Calu3 (cell line): ENCODE measurements around the gene PTPRO. TPM values are rescaled to one million over a fixed set of nuclear protein-coding genes. Genes with fewer than 3 reads are reported as not detected.

Experiments
- BruUV-seq: library from RNA; stranded (reverse); fragments of 400-500 nt; replicated peaks from 2 replicates; lab custom pipeline; 2021; lab: Mats Ljungman, UMichigan
- CTCF ChIA-PET: fragments of 300-600 bp; sonication (Branson Sonifier 250); formaldehyde crosslinking; loops from one replicate; lab custom pipeline; 2022; ENCODE audit warnings: antibody characterized with exemption; lab: Charles Lee
- DNase-seq: peaks from one replicate; pipeline ENCODE4 v3.0.0; 2022
- H3K27ac Mint-ChIP-seq: one replicate; pipeline ENCODE4 v1.8.0; 2022; ENCODE audit warnings: mixed read lengths; ENCODE audit not compliant: unreplicated experiment
- H3K27me3 Mint-ChIP-seq: one replicate; pipeline ENCODE4 v1.8.0; 2022; ENCODE audit warnings: mixed read lengths; ENCODE audit not compliant: unreplicated experiment
- H3K36me3 Mint-ChIP-seq: one replicate; pipeline ENCODE4 v1.8.0; 2022; ENCODE audit warnings: mild to moderate bottlenecking, moderate library complexity, mixed read lengths; ENCODE audit not compliant: insufficient read depth, unreplicated experiment
- H3K4me1 Mint-ChIP-seq: one replicate; pipeline ENCODE4 v1.8.0; 2022; ENCODE audit warnings: mild to moderate bottlenecking, low read depth, mixed read lengths; ENCODE audit not compliant: unreplicated experiment
- H3K4me3 Mint-ChIP-seq: one replicate; pipeline ENCODE4 v1.8.0; 2022; ENCODE audit warnings: mild to moderate bottlenecking, low read depth, moderate library complexity, mixed read lengths; ENCODE audit not compliant: unreplicated experiment
- H3K9me3 Mint-ChIP-seq: one replicate; pipeline ENCODE4 v1.8.0; 2022; ENCODE audit warnings: low read depth, mixed read lengths; ENCODE audit not compliant: unreplicated experiment
- CTCF ChIP-seq: fragments of 200-600 bp; IDR thresholded peaks from one replicate; pipeline ENCODE4 v1.8.0; 2022; ENCODE audit warnings: antibody characterized with exemption; ENCODE audit not compliant: unreplicated experiment
- intact Hi-C: fragments of 100-400 bp; cut with micrococcal nuclease; formaldehyde crosslinking; loops from one replicate; pipeline ENCODE4 v1.10.0; 2022; ENCODE audit not compliant: unreplicated experiment
- total RNA-seq: library from RNA; stranded (reverse); gene quantifications from 2 replicates; pipeline ENCODE4 v1.2.3, GENCODE V29; 2022

Gene PTPRO
- total RNA-seq, 1 experiment from 2014 or later: not detected

- no peaks in the 10 kb centered on the region for H3K36me3 Mint-ChIP-seq
- intact Hi-C loops: no loop called here
- CTCF ChIA-PET: no interaction called here
- BruUV-seq: no TSS peak
- no peak for DNase-seq
- H3K27ac Mint-ChIP-seq: no peak overlapping the region
- H3K27me3 Mint-ChIP-seq: no peaks in the 10 kb centered on the region
- H3K9me3 Mint-ChIP-seq: no peaks in the 10 kb centered on the region
- peaks cover 14% of the 10 kb centered on the region for H3K4me1 Mint-ChIP-seq
- H3K4me3 Mint-ChIP-seq: no peak overlapping the region
- TF ChIP-seq CTCF: no peak
These were observed 13.7 kb downstream of the PTPRO start for GRCh38 chr12:15335959-15336358.

GRCh38 chr12:15336768-15337553, 14.7 kb downstream of the PTPRO start:
- CTCF ChIA-PET: no interaction called here
- H3K27me3 Mint-ChIP-seq: no peaks in the 10 kb centered on the region
- TF ChIP-seq CTCF: no peak
- H3K4me3 Mint-ChIP-seq: no peak overlapping the region
- no peak for DNase-seq
- H3K4me1 Mint-ChIP-seq: peaks cover 14% of the 10 kb centered on the region
- no TSS peak for BruUV-seq
- intact Hi-C loops: no loop called here
- H3K36me3 Mint-ChIP-seq: no peaks in the 10 kb centered on the region
- no peaks in the 10 kb centered on the region for H3K9me3 Mint-ChIP-seq
- no peak overlapping the region for H3K27ac Mint-ChIP-seq

GRCh38 chr12:15341371-15341770, 19.1 kb downstream of the PTPRO start:
- CTCF ChIA-PET: interaction anchor here (0.5 kb wide), 1 partner anchor 590 kb away, joined by 3 read pairs; no protein-coding TSS in a partner anchor
- Mint-ChIP-seq H3K4me1 (peaks cover 19% of the 10 kb centered on the region), H3K9me3 (no peaks in the 10 kb centered on the region), H3K4me3 (no peak overlapping the region), H3K27me3 (no peaks in the 10 kb centered on the region), H3K36me3 (no peaks in the 10 kb centered on the region), H3K27ac (no peak overlapping the region)
- no peak for TF ChIP-seq CTCF
- BruUV-seq: no TSS peak
- DNase-seq: no peak
- intact Hi-C loops: no loop called here

- Mint-ChIP-seq H3K9me3 (no peaks in the 10 kb centered on the region), H3K4me1 (peaks cover 16% of the 10 kb centered on the region), H3K27ac (no peak overlapping the region), H3K27me3 (no peaks in the 10 kb centered on the region), H3K36me3 (no peaks in the 10 kb centered on the region), H3K4me3 (no peak overlapping the region)
- CTCF ChIA-PET: no interaction called here
- TF ChIP-seq CTCF: no peak
- no TSS peak for BruUV-seq
- DNase-seq: no peak
- intact Hi-C loops: no loop called here
These were observed 22.3 kb downstream of the PTPRO start for GRCh38 chr12:15344561-15344960.
